Mammary epithelial cell (primary cell): ENCODE results near the gene ITGA8.

Experiments used
- CTCF ChIP-seq, 2 donors: IDR thresholded peaks in 1 of 2; conservative IDR thresholded peaks in 1 of 2; 2 replicates each; pipeline ENCODE4 v1.5.1; 2011 to 2012; ENCODE audit warnings: inconsistent platforms in 2 of 2, low read length in 2 of 2, mild to moderate bottlenecking in 2 of 2, control low read depth in 1 of 2, low read depth in 1 of 2; ENCODE audit not compliant: insufficient read depth in 1 of 2; ENCODE audit errors: extremely low read depth in 1 of 2
- EZH2 ChIP-seq: IDR thresholded peaks from 2 replicates; pipeline ENCODE4 v1.6.1; 2012; ENCODE audit warnings: low read length, inconsistent platforms, borderline replicate concordance

- no peak for TF ChIP-seq CTCF (conservative IDR thresholded peaks at IDR 0.05 in 1 of 2, IDR thresholded peaks at IDR 0.05 in 1 of 2; ENCODE audit: extremely low read depth in 1 of 2, insufficient read depth in 1 of 2, low read depth in 1 of 2, low read length in 2 of 2)
- TF ChIP-seq EZH2: no peak
These were observed 247.0 kb downstream of the ITGA8 start for GRCh38 chr10:15472431-15473395.
